Thoracic aorta (tissue), 2 donors: ENCODE measurements around the gene MEI1. TPM values are rescaled to one million over a fixed set of nuclear protein-coding genes. Genes with fewer than 3 reads are reported as not detected.
A peak's percentile ranks its signal among the peaks of the same experiment; 100 is the strongest.

Experiments used
- ATAC-seq: fragments of 150-250 bp; one replicate; pipeline ENCODE4 v1.8.0; 2017; ENCODE audit warnings: low read depth; ENCODE audit not compliant: insufficient number of reproducible peaks, low FRiP score
- DNase-seq: peaks from one replicate; pipeline ENCODE4 v3.0.0-alpha.2; 2020; ENCODE audit warnings: low spot score
- H3K27ac ChIP-seq, 2 donors: fragments of 200-600 bp; sonication (generic); 1 replicate in 1 of 2; 2 replicates in 1 of 2; pipeline ENCODE4 v1.5.1; 2016; ENCODE audit warnings: mild to moderate bottlenecking in 2 of 2, moderate library complexity in 2 of 2
- H3K27me3 ChIP-seq: fragments of 200-600 bp; sonication (generic); replicated peaks from 2 replicates; pipeline ENCODE4 v1.6.0; 2016; ENCODE audit warnings: mild to moderate bottlenecking; ENCODE audit not compliant: insufficient read depth
- H3K36me3 ChIP-seq: fragments of 200-600 bp; sonication (generic); one replicate; pipeline ENCODE4 v1.5.1; 2016
- H3K4me1 ChIP-seq, 2 donors: fragments of 200-600 bp; sonication (generic); 1 replicate in 1 of 2; 2 replicates in 1 of 2; pipeline versions ENCODE4 v1.5.1 to v1.6.0; 2016; ENCODE audit warnings: low read depth in 2 of 2, mild to moderate bottlenecking in 1 of 2; ENCODE audit not compliant: control insufficient read depth in 1 of 2
- H3K4me3 ChIP-seq: fragments of 200-600 bp; sonication (generic); 2 replicates; pipeline ENCODE4 v1.5.1; 2016; ENCODE audit warnings: mild to moderate bottlenecking
- H3K9me3 ChIP-seq: fragments of 200-600 bp; sonication (generic); 2 replicates; pipeline ENCODE4 v1.5.1; 2016
- CTCF ChIP-seq: fragments of 200-600 bp; sonication (generic); IDR thresholded peaks from one replicate; pipeline ENCODE4 v1.5.1; 2019; ENCODE audit warnings: antibody characterized with exemption
- total RNA-seq, 2 donors: library from RNA; depleted of rRNA; stranded (reverse); fragments of >200 nt; gene quantifications; one replicate each; pipeline versions ENCODE4 v1.1.0 to v1.2.3, GENCODE V29; 2016

MEI1 gene
- total RNA-seq, 2 donors from 2014 or later = 1.8 to 3.8 TPM

- ATAC-seq = no peak
- H3K9me3 ChIP-seq = no peaks in the 10 kb centered on the region
- H3K36me3 ChIP-seq = no peaks in the 10 kb centered on the region
- H3K27ac ChIP-seq = no peak overlapping the region
- DNase-seq = no peak
- H3K4me1 ChIP-seq = no peaks in the 10 kb centered on the region
- H3K27me3 ChIP-seq = no peaks in the 10 kb centered on the region
- H3K4me3 ChIP-seq = no peak overlapping the region
- no peak for TF ChIP-seq CTCF
Observed at GRCh38 chr22:41782751-41783150, 83.4 kb downstream of the MEI1 start.

- Histone ChIP-seq H3K27ac (no peak overlapping the region), H3K9me3 (no peaks in the 10 kb centered on the region), H3K4me1 (no peaks in the 10 kb centered on the region), H3K4me3 (no peak overlapping the region), H3K27me3 (no peaks in the 10 kb centered on the region), H3K36me3 (no peaks in the 10 kb centered on the region)
- DNase-seq = no peak
- no peak for ATAC-seq
- no peak for TF ChIP-seq CTCF
Observed at GRCh38 chr22:41787331-41787730, 88.0 kb downstream of the MEI1 start.

GRCh38 chr22:41793871-41794270 is 94.6 kb downstream of the MEI1 start:
- H3K4me1 ChIP-seq = no peaks in the 10 kb centered on the region
- H3K9me3 ChIP-seq = no peaks in the 10 kb centered on the region
- ATAC-seq (no peak), DNase-seq (no peak)
- H3K4me3 ChIP-seq = no peak overlapping the region
- no peaks in the 10 kb centered on the region for H3K36me3 ChIP-seq
- no peak overlapping the region for H3K27ac ChIP-seq
- H3K27me3 ChIP-seq = no peaks in the 10 kb centered on the region
- TF ChIP-seq CTCF = no peak

DNA sequence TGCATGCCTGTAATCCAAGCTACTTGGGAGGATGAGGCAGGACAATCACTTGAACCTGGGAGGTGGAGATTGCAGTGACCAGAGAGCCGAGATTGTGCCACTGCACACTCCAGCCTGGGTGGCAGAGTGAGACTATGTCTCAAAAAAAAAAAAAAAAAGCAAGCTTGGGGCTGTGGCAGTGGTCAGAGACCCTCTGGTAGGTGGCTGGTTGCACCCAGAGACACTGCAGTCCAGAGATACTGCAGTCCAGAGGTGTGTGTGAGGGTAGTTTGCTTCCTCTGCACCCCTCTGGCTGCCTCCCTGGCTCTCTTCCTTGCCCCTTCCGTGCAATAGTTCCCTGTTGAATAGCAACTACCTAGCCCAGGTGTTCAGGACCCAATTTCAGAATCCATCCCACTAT is 99.4 kb downstream of the MEI1 start:
- Histone ChIP-seq H3K27ac (no peak overlapping the region), H3K9me3 (no peaks in the 10 kb centered on the region), H3K36me3 (no peaks in the 10 kb centered on the region), H3K27me3 (no peaks in the 10 kb centered on the region), H3K4me1 (peaks cover 0 to 11% of the 10 kb centered on the region in 2 donors), H3K4me3 (no peak overlapping the region)
- no peak for DNase-seq
- no peak for ATAC-seq
- no peak for TF ChIP-seq CTCF

- Histone ChIP-seq H3K4me3 (peak overlapping the region; percentile 81), H3K9me3 (no peaks in the 10 kb centered on the region), H3K36me3 (no peaks in the 10 kb centered on the region), H3K27ac (peak overlapping the region; percentile 64 to 72), H3K4me1 (peaks cover 0 to 11% of the 10 kb centered on the region in 2 donors), H3K27me3 (no peaks in the 10 kb centered on the region)
- TF ChIP-seq CTCF = no peak
- ATAC-seq = peak; percentile 49
- no peak for DNase-seq
Observed at GRCh38 chr22:41799486-41800347, 100.4 kb downstream of the MEI1 start.
